Measurements from ENCODE around the gene OR6J1. TPM values are rescaled to one million over a fixed set of nuclear protein-coding genes. Genes with fewer than 3 reads are reported as not detected.

OR6J1 gene
- total and polyA plus RNA-seq, 2 of the 13 experiments (the other 11 are each of a cell fraction or from before 2014, with no cell fraction given): not detected

- BruUV-seq (replicated peaks): no TSS peak
- H3K36me3 ChIP-seq (replicated peaks in 1 of 2; ENCODE audit: control insufficient read depth in 1 of 2, insufficient read depth in 2 of 2, low read length in 2 of 2): no peaks in the 10 kb centered on the region
- in situ Hi-C loops (cut with HindIII; ENCODE audit: extremely low pct_ligation_motif_present, low pct_unique_long_range_greater_than_20kb) (no loop called here), intact Hi-C loops (cut with micrococcal nuclease; ENCODE audit: unreplicated experiment) (no loop called here)
- DNase-seq (ENCODE audit: low spot score) (no peak), ATAC-seq (no peak; the same call in 2 of the 3 replicates), FAIRE-seq (no peak)
- WGBS (ENCODE audit: low lambda C conversion rate): 38% methylated on average over 5 of the region's 5 CpGs
- H3K4me1 ChIP-seq (ENCODE audit: insufficient read depth, low read length): peaks cover 10% of the 10 kb centered on the region
- no peaks in the 10 kb centered on the region; a peak in 1 of 5 replicates for H3K27me3 ChIP-seq (ENCODE audit: control insufficient read depth in 1 of 2, insufficient read depth in 2 of 2, low read length in 2 of 2)
- CTCF ChIA-PET (ENCODE audit: low intra/inter-chr PET ratio, low total read pairs): no interaction called here
- H3K9ac ChIP-seq (ENCODE audit: insufficient read depth, low read depth, low read length): no peak overlapping the region
- H3K9me3 ChIP-seq (ENCODE audit: low read length): no peaks in the 10 kb centered on the region
- TF ChIP-seq ZNF607 (CRISPR knock-in tag; IDR thresholded peaks at IDR 0.05; ENCODE audit: borderline replicate concordance): no peak
- no peak for TF ChIP-seq STAG1 (CRISPR knock-in tag; IDR thresholded peaks at IDR 0.05)
- TF ChIP-seq, protein P1, sequence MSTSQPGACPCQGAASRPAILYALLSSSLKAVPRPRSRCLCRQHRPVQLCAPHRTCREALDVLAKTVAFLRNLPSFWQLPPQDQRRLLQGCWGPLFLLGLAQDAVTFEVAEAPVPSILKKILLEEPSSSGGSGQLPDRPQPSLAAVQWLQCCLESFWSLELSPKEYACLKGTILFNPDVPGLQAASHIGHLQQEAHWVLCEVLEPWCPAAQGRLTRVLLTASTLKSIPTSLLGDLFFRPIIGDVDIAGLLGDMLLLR (CRISPR knock-in tag; IDR thresholded peaks at IDR 0.05): 0 out of 2 replicates have a peak, but pooled peaks have one; percentile 26
- no peak for TF ChIP-seq NAIF1 (CRISPR knock-in tag; IDR thresholded peaks at IDR 0.05; ENCODE audit: borderline replicate concordance)
- TF ChIP-seq, protein P2, sequence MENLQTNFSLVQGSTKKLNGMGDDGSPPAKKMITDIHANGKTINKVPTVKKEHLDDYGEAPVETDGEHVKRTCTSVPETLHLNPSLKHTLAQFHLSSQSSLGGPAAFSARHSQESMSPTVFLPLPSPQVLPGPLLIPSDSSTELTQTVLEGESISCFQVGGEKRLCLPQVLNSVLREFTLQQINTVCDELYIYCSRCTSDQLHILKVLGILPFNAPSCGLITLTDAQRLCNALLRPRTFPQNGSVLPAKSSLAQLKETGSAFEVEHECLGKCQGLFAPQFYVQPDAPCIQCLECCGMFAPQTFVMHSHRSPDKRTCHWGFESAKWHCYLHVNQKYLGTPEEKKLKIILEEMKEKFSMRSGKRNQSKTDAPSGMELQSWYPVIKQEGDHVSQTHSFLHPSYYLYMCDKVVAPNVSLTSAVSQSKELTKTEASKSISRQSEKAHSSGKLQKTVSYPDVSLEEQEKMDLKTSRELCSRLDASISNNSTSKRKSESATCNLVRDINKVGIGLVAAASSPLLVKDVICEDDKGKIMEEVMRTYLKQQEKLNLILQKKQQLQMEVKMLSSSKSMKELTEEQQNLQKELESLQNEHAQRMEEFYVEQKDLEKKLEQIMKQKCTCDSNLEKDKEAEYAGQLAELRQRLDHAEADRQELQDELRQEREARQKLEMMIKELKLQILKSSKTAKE (CRISPR knock-in tag; IDR thresholded peaks at IDR 0.05; ENCODE audit: borderline replicate concordance): no peak
- peak; percentile 35; the same call in 1 of the 2 replicates for TF ChIP-seq ZNF225 (CRISPR knock-in tag; IDR thresholded peaks at IDR 0.05)
- no peak for TF ChIP-seq NFYC (CRISPR knock-in tag; IDR thresholded peaks at IDR 0.05)
- no peak for TF ChIP-seq ZSCAN9 (CRISPR knock-in tag; IDR thresholded peaks at IDR 0.05; ENCODE audit: borderline replicate concordance)
- TF ChIP-seq SIN3A (IDR thresholded peaks at IDR 0.05; ENCODE audit: borderline replicate concordance, low read depth, low read length): no peak
- no peak for TF ChIP-seq KDM3A (CRISPR knock-in tag; IDR thresholded peaks at IDR 0.05; ENCODE audit: low read depth)
- 0 out of 2 replicates have a peak, but pooled peaks have one; percentile 68 for TF ChIP-seq ZNF333 (CRISPR knock-in tag; IDR thresholded peaks at IDR 0.05; ENCODE audit: borderline replicate concordance)
- no peak for TF ChIP-seq ZNF264 (CRISPR knock-in tag; IDR thresholded peaks at IDR 0.05)
- TF ChIP-seq, protein P3, sequence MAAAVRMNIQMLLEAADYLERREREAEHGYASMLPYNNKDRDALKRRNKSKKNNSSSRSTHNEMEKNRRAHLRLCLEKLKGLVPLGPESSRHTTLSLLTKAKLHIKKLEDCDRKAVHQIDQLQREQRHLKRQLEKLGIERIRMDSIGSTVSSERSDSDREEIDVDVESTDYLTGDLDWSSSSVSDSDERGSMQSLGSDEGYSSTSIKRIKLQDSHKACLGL (CRISPR knock-in tag; IDR thresholded peaks at IDR 0.05): peak; percentile 60; the same call in 1 of the 2 replicates
- TF ChIP-seq NFE2 (CRISPR knock-in tag; IDR thresholded peaks at IDR 0.05): no peak
- TF ChIP-seq ZEB1 (IDR thresholded peaks at IDR 0.05; ENCODE audit: insufficient replicate concordance, low read depth): no peak
- no peak for TF ChIP-seq TP53 (CRISPR knock-in tag; conservative IDR thresholded peaks at IDR 0.05)
- no peak for TF ChIP-seq ZNF513 (CRISPR knock-in tag; conservative IDR thresholded peaks at IDR 0.05)
- no peak for TF ChIP-seq MAFF (IDR thresholded peaks at IDR 0.05; ENCODE audit: low read depth, low read length)
- TF ChIP-seq ZNF672 (CRISPR knock-in tag; IDR thresholded peaks at IDR 0.05): no peak
- no peak overlapping the region for H2AFZ ChIP-seq (ENCODE audit: low read length)
- no peaks in the 10 kb centered on the region for H3K79me2 ChIP-seq (ENCODE audit: insufficient read depth, low read length)
- no peaks in the 10 kb centered on the region for H4K20me1 ChIP-seq (ENCODE audit: insufficient read depth, low read length)
- no peak overlapping the region for H3K27ac ChIP-seq (ENCODE audit: extremely low read length, insufficient read depth, low read length)
- H3K4me3 ChIP-seq (replicated peaks in 1 of 3; ENCODE audit: insufficient read depth in 1 of 3, low read depth in 2 of 3, low read length in 3 of 3): no peak overlapping the region
- H3K4me2 ChIP-seq (ENCODE audit: low read depth, low read length): no peak overlapping the region
- POLR2A ChIA-PET: no interaction called here
Observed at GRCh38 chr14:22666203-22666893, 22.2 kb upstream of the OR6J1 start.
